Measurements from ENCODE around the gene CD300LG.

CD300LG gene

DNA sequence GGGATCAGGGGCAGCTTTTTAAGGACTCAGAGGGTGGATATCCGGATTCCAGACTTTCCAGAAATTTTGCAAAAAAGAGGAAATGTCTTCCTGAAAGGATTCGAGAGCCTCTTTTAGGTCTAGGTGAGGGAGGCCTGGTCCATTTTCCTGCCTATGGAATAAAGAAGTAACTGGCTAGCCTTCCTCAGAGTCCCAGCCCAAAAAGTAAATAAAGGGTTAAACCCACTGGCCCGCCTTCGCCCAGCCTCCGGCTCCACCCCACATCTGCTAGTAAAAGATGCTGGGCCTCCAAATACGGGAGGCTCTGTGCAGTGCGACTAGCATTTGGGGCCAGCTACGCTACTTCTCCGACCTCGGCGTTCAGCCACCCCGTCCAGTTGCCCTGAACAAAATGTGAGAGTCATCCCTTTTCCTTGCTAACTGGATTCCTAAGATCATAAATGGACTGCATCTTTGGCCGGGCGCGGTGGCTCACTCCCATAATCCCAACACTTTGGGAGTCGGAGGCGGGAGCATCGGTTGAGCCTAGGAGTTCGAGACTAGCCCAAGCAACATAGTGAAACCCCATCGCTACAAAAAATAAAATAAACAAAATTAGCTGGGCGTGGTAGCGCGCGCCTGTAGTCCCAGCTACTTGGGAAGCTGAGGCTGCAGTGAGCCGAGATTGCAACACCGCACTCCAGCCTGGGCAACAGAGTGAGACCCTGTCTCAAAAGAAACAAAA is 61.2 kb downstream of the CD300LG start:
- DNase-seq: peak; percentile 49

GRCh38 chr17:43909537-43910231 is 62.7 kb downstream of the CD300LG start:
- DNase-seq: no peak

- no peak for DNase-seq
These were observed 64.9 kb downstream of the CD300LG start for GRCh38 chr17:43911904-43912303.

DNA sequence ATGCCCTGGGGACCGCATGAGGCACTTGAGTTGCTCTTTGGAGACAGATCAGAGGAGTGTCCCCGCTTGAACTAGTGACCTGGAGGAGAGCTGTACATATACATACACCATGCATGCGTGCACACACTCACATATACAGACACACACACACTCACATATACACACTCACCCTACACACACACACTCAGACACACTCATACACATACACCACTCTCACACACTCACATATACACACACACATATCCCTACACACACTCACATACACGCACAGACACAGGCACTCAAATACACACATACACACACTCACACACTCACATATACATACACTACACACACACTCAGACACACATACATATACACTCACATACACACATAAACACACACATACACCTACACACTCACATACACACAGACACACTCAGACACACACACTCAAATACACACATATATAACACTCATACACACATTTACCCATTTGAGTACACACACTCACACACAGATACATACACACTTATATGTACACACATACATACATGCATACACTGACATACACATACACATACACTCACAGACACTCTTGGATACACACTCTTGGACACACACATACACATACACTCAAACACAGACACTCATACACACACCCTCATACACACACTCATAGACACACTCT is 65.8 kb downstream of the CD300LG start:
- no peak for DNase-seq

Data from stimulated activated naive CD4-positive, alpha-beta T cell treated with Interleukin-2 at 50 U/mL for 16 hours (primary cell).